ENCODE measurements around the gene SV2C. TPM values are rescaled to one million over a fixed set of nuclear protein-coding genes. Genes with fewer than 3 reads are reported as not detected.

The SV2C gene
- total RNA-seq, 2 experiments from 2014 or later, result 0.02 to 0.10 TPM

DNA sequence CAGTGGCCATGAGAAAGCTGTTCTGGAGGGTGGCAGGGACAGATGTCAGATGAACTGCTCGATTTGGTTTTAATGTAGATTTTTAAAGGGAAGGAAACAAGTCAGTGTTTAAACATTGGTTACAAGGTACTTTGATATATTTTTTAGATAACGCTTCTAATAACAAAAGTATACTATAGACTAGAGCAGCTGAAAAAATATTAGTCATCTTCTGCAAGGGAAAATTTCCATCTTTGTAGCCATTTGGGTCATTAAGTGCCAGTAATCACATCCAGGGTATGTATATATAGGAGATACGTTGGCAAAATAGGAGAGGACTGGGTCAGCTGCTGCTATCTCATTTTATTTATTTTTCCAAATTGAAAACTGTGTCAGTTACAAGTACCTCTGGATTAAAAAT is 69.0 kb downstream of the SV2C start:
- POLR2A ChIA-PET, result no interaction called here
- H3K36me3 Mint-ChIP-seq, result no peaks in the 10 kb centered on the region

DNA sequence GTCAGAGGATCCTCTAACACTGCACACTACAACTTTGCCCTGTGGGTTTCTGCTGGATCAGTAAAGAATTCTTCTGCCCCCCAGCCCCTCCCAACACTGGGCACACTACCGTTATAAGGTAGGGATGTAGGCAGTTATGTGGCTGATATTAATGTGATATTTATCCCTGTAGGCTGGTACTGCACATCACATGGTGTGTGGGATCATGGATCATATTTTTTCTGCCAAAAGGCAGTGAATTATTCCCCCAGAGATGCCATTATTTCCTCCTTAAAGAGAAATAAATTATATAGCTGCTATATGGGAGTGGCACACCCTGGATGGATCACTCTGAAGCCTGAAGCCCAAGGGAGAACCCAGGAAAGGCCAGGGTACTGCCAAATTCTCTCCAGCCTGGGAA is 69.5 kb downstream of the SV2C start:
- ChIA-PET POLR2A (no interaction called here), CTCF (interaction anchor here (2.2 kb wide), 1 partner anchor 22 kb away, joined by 9 read pairs; no protein-coding TSS in a partner anchor)
- no peak for DNase-seq
- Mint-ChIP-seq H3K9me3 (peaks cover 11% of the 10 kb centered on the region), H3K4me1 (ENCODE audit: low read depth) (no peaks in the 10 kb centered on the region), H3K27me3 (peaks cover 12% of the 10 kb centered on the region), H3K36me3 (no peaks in the 10 kb centered on the region), H3K27ac (no peak overlapping the region), H3K4me3 (no peak overlapping the region)
- intact Hi-C loops (cut with micrococcal nuclease), result no loop called here

More for the DNA sequence above, 69.0 kb downstream of the SV2C start:
- no peak for DNase-seq
- CTCF ChIA-PET, result interaction anchor here (2.2 kb wide), 1 partner anchor 23 kb away, joined by 9 read pairs; no protein-coding TSS in a partner anchor
- Mint-ChIP-seq H3K4me3 (no peak overlapping the region), H3K27ac (no peak overlapping the region), H3K4me1 (ENCODE audit: low read depth) (no peaks in the 10 kb centered on the region), H3K27me3 (peaks cover 12% of the 10 kb centered on the region), H3K9me3 (peaks cover 9% of the 10 kb centered on the region)
- intact Hi-C loops (cut with micrococcal nuclease), result no loop called here

DNA sequence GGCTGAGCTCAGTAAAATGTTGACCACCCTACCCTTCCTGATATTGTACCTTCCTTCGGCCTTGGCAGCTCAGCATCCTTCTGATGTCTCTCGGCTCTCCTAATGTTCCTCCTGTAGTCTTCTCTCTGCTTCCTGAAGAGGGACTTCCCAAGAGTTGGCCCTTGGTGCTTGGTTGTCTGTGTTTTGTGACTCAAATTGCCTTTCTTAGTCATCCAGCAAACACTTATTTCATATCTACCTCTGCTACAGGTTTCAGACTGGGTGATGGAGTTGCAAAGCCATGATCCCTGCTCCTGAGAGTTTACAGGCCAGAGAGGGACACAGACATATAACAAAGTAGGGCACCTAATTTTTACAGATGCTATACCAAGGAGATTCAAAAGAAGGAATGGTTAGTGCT is 70.1 kb downstream of the SV2C start:
- ChIA-PET POLR2A (no interaction called here), CTCF (interaction anchor here (2.2 kb wide), 1 partner anchor 22 kb away, joined by 9 read pairs; no protein-coding TSS in a partner anchor)
- intact Hi-C loops (cut with micrococcal nuclease), result no loop called here
- DNase-seq, result no peak
- H3K4me3 Mint-ChIP-seq, result no peak overlapping the region
- H3K36me3 Mint-ChIP-seq, result no peaks in the 10 kb centered on the region
- peaks cover 12% of the 10 kb centered on the region for H3K27me3 Mint-ChIP-seq
- H3K9me3 Mint-ChIP-seq, result peaks cover 11% of the 10 kb centered on the region
- no peaks in the 10 kb centered on the region for H3K4me1 Mint-ChIP-seq (ENCODE audit: low read depth)
- H3K27ac Mint-ChIP-seq, result no peak overlapping the region

DNA sequence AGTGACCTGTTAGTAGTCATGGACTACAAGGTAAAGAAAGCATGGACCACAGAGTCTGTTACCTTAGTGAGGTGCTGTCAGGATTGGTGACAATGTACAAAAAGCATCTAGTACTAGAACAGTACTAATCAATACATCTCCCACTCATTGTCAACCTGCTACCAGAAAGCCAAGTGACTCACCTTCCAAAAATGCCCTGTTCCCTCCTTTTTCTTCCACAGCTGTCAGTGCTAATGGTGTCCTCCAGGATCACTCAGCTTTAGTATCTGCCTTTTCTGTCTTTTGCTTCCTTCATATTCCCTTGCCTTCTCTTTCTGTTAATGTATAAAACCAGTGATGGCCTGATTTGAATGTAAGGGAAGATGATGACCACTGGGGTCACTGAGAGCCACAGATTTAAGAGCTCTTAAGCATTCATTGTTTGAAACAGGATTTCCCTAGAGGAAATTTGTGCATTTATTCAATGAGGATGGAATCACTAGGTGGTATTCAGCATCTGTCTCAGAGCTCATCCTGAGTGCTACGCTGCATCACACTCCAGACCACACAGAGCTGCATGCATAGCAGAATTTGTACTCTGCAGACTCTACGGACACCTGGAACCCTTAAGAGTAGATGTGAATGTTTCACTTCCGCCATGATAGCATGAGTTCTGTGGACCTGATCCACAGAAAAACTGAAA is 71.0 kb downstream of the SV2C start:
- Mint-ChIP-seq H3K9me3 (peaks cover 11% of the 10 kb centered on the region), H3K27me3 (peaks cover 12% of the 10 kb centered on the region), H3K36me3 (no peaks in the 10 kb centered on the region), H3K4me3 (no peak overlapping the region), H3K27ac (no peak overlapping the region), H3K4me1 (ENCODE audit: low read depth) (no peaks in the 10 kb centered on the region)
- intact Hi-C loops (cut with micrococcal nuclease), result no loop called here
- ChIA-PET POLR2A (no interaction called here), CTCF (interaction anchor here (3.3 kb wide), 1 partner anchor 21 kb away, joined by 18 read pairs; no protein-coding TSS in a partner anchor)
- DNase-seq, result no peak

DNA sequence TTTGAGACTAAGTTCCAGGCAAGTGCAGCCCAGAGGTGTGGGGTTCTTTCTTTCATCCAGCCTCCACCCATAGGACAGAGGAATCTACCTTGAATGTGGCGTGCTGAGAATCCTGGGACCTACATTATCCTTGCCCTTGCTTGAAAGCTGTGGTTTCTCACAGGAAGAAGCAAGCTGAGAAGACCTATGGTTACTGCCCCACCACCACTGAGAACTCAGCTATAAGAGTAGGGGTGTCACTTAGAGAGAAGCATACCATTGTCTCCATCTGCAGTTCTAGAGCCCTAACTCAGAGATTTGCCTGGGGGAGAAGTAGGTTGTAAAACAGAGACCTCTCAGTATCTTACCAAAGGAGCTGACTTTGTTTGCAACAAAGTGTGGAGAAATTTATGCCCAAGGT is 72.4 kb downstream of the SV2C start:
- peaks cover 11% of the 10 kb centered on the region for H3K9me3 Mint-ChIP-seq
- H3K4me3 Mint-ChIP-seq, result no peak overlapping the region
- ChIA-PET POLR2A (no interaction called here), CTCF (interaction anchor here (3.3 kb wide), 1 partner anchor 20 kb away, joined by 18 read pairs; no protein-coding TSS in a partner anchor)
- H3K36me3 Mint-ChIP-seq, result no peaks in the 10 kb centered on the region
- peaks cover 12% of the 10 kb centered on the region for H3K27me3 Mint-ChIP-seq
- no peaks in the 10 kb centered on the region for H3K4me1 Mint-ChIP-seq (ENCODE audit: low read depth)
- intact Hi-C loops (cut with micrococcal nuclease), result no loop called here
- no peak for DNase-seq
- H3K27ac Mint-ChIP-seq, result no peak overlapping the region

DNA sequence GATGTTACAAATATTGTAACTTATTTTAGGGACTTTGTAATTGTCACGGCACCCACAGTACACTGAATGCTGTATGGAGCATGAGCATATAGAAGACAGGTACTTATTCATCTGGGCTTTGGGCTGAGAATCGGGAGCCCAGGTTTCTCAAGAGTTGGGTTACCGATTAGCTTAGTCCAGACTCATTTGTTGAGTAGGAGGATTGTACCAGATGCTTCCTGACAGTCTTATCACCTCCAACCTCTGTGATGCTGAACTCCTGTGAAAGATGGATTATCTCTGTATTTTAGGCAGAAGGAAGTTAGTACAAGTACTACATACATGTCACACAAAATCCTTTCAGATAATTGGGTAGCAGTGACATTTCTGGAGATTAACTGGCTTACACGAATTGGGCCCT is 79.2 kb downstream of the SV2C start:
- ChIA-PET CTCF (interaction anchor here (0.9 to 3.2 kb wide), 2 partner anchors 13 to 16 kb away, joined by 3 to 13 read pairs; no protein-coding TSS in a partner anchor), POLR2A (interaction anchor here (0.6 kb wide), 1 partner anchor 522 kb away, joined by 3 read pairs; no protein-coding TSS in a partner anchor)
- intact Hi-C loops (cut with micrococcal nuclease), result no loop called here
- Mint-ChIP-seq H3K4me1 (ENCODE audit: low read depth) (peaks cover 9% of the 10 kb centered on the region), H3K4me3 (no peak overlapping the region), H3K27me3 (no peaks in the 10 kb centered on the region), H3K36me3 (no peaks in the 10 kb centered on the region), H3K9me3 (peaks cover 3% of the 10 kb centered on the region), H3K27ac (no peak overlapping the region)
- no peak for DNase-seq

DNA sequence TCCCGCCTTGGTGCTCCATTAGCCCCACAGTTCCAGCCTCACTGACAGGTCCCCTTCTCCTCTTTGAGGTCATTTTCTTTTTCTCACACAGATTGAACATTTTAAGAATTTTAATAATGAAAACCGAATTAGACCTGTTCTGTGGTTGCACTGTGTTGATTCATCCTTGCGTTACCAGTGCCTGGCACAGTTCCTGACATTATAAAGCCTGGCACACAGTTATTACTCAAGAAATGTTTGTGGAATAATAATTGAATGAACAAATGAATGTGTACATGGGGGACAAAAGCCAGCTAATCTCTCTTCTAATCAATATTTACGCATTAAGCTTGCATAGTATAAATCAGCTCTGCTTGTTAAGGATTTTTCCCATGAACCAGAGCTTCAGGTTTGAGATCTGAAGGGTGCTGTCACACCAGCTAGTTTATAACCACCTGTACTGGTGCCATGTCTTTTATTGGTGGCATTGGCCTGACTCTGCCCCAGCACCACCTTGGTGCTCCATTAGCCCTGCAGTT is 80.0 kb downstream of the SV2C start:
- intact Hi-C loops (cut with micrococcal nuclease), result no loop called here
- H3K4me3 Mint-ChIP-seq, result no peak overlapping the region
- H3K4me1 Mint-ChIP-seq (ENCODE audit: low read depth), result peaks cover 12% of the 10 kb centered on the region
- H3K27ac Mint-ChIP-seq, result no peak overlapping the region
- H3K27me3 Mint-ChIP-seq, result peaks cover 3% of the 10 kb centered on the region
- no peaks in the 10 kb centered on the region for H3K36me3 Mint-ChIP-seq
- ChIA-PET POLR2A (no interaction called here), CTCF (interaction anchor here (4.8 kb wide), 1 partner anchor 12 kb away, joined by 50 read pairs; no protein-coding TSS in a partner anchor)
- H3K9me3 Mint-ChIP-seq, result peaks cover 3% of the 10 kb centered on the region
- DNase-seq, result no peak

DNA sequence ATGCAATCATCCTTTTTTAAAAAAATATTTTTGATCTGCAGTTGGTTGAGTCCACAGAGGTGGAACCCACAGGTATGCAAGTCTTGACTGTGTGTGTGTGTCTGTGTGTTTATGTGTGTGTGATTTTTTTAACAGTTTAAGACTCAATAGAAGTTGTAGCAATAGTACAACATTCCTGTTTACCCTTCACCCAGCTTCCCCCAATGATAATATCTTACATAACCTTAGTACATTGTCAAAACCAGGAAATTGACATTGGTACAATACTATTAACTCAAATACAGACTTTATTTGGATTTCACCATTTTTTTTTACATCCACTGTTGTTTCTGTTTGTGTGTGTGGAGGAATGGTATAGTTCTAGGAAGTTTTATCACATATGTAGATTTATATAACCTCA is 81.8 kb downstream of the SV2C start:
- intact Hi-C loops (cut with micrococcal nuclease), result no loop called here
- ChIA-PET POLR2A (no interaction called here), CTCF (interaction anchor here (4.8 kb wide), 1 partner anchor 10 kb away, joined by 50 read pairs; no protein-coding TSS in a partner anchor)
- peaks cover 12% of the 10 kb centered on the region for H3K4me1 Mint-ChIP-seq (ENCODE audit: low read depth)
- no peaks in the 10 kb centered on the region for H3K36me3 Mint-ChIP-seq
- DNase-seq, result no peak
- H3K27me3 Mint-ChIP-seq, result peaks cover 5% of the 10 kb centered on the region
- no peak overlapping the region for H3K27ac Mint-ChIP-seq
- H3K4me3 Mint-ChIP-seq, result no peak overlapping the region
- H3K9me3 Mint-ChIP-seq, result peaks cover 3% of the 10 kb centered on the region

DNA sequence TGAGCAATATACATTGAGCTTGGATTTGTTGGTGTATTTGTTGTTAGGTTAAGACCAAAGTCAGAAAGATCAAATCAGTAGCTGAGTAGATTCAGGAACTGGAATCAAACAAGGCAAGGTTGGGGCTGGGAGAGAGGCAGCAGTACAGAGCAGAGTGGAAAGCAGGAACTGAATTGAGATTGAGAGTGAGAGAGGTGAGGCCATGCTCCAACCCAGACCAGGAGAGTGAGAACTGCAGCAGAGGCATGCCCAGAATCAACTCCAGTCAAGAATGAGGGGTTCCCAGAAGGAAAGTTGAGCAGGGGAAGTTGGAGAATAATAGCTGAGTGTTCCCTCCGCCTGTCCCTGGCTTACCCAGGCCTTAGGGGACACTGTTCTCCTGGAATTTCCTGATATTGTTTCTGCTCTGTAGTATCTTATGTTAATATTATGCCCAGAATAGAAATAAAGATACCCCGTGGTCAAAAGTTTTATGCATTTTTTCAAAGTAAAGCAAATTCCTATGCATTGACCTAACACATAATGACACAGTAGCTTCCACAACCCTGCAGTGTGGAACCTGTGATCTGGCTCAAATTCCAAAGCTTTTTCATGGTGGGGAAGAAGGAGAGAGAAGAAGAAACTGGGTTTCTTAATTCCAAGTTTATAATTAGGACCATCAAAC is 82.7 kb downstream of the SV2C start:
- ChIA-PET POLR2A (interaction anchor here (1.9 kb wide), 1 partner anchor 15 kb away, joined by 10 read pairs; no protein-coding TSS in a partner anchor), CTCF (interaction anchor here (0.9 to 4.8 kb wide), 3 partner anchors 10 to 377 kb away, joined by 3 to 50 read pairs (median 3); no protein-coding TSS in a partner anchor)
- DNase-seq, result no peak
- Mint-ChIP-seq H3K27me3 (peaks cover 5% of the 10 kb centered on the region), H3K36me3 (no peaks in the 10 kb centered on the region), H3K9me3 (peaks cover 3% of the 10 kb centered on the region), H3K4me3 (no peak overlapping the region), H3K27ac (no peak overlapping the region), H3K4me1 (ENCODE audit: low read depth) (peaks cover 12% of the 10 kb centered on the region)
- intact Hi-C loops (cut with micrococcal nuclease), result no loop called here

DNA sequence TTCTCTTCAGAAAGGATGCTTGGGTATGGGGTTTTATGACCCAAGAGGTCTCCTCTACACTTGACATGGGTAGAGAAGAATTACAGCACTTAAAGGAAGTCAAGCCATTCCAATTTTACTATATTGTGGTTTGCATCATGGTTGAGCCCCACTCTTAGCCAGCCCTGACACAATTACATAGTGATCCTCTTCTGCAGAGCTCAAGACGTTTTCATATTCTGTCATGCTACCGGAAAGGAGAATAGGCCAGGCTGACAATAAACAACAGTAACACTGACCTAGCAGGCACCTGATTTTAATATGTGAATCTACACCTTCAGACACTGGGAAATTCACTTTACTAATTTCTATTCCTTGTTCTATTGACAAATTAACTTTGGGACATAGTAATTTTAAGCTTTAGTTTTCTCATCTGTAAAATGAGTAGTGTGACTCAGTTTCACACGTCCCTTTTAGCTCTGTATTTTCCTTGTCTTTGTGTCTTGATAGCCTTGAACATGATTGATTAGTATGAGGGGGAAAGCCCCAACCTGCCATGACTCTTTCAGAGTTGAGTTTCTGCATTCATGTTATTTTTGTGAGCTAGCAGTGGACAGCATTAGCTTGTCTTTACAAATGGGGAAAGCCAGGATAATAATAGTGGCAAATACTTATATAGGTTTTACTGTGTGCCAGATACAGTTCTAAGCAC is 83.8 kb downstream of the SV2C start:
- H3K4me3 Mint-ChIP-seq, result no peak overlapping the region
- H3K9me3 Mint-ChIP-seq, result peaks cover 3% of the 10 kb centered on the region
- ChIA-PET POLR2A (interaction anchor here (1.0 to 1.9 kb wide), 2 partner anchors 9 to 14 kb away, joined by 5 to 10 read pairs; no protein-coding TSS in a partner anchor), CTCF (interaction anchor here (1.2 to 4.8 kb wide), 4 partner anchors 8 to 376 kb away, joined by 3 to 50 read pairs (median 4); no protein-coding TSS in a partner anchor)
- peaks cover 12% of the 10 kb centered on the region for H3K4me1 Mint-ChIP-seq (ENCODE audit: low read depth)
- intact Hi-C loops (cut with micrococcal nuclease), result loop anchor here (1.0 kb wide), 1 partner anchor 9 kb away; no protein-coding TSS in a partner anchor
- peak overlapping the region; percentile 31 for H3K27ac Mint-ChIP-seq
- peak; percentile 16 for DNase-seq
- H3K36me3 Mint-ChIP-seq, result no peaks in the 10 kb centered on the region
- H3K27me3 Mint-ChIP-seq, result peaks cover 5% of the 10 kb centered on the region

DNA sequence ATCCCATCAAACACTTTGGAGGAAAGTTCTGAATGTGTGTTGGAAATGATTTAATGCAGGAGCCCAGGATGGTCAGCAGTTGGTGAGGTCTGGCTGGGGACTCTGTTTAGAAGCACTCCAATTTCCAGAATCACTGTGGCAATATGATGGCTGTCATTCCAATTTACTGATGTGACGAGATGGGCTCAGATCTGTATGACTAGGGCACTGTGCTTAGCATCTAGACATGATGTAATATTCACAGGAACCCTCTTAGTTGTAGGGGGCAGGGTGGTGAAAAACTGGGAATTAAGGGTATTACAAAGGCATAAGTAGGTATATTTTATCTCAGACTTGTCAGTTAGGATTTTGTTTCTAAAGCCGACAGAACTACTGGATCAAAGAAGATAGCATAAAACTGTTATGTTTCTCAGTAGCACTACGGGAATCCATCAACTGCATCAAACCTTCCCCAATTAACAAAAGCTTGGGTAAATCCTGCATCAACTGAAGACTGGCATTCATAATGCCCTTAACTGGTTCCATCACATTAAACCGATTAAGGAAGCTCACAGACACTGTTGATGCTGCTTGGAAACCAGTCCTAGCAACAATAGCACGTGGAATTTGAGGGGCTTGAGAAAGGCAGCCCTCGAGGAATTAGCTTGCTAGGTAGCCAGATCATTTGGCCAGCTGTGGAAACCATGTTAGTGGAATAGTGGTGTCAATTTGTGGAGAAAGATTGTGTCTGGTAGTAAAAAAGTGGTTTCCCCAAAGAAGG is 86.1 kb downstream of the SV2C start:
- H3K4me3 Mint-ChIP-seq, result no peak overlapping the region
- POLR2A ChIA-PET, result no interaction called here
- no peak for DNase-seq
- H3K4me1 Mint-ChIP-seq (ENCODE audit: low read depth), result peaks cover 12% of the 10 kb centered on the region
- intact Hi-C loops (cut with micrococcal nuclease), result no loop called here
- H3K27me3 Mint-ChIP-seq, result peaks cover 5% of the 10 kb centered on the region
- CTCF ChIA-PET, result no interaction called here
- peaks cover 3% of the 10 kb centered on the region for H3K9me3 Mint-ChIP-seq
- H3K27ac Mint-ChIP-seq, result no peak overlapping the region
- H3K36me3 Mint-ChIP-seq, result no peaks in the 10 kb centered on the region
